22Rv1 (cell line): ENCODE data around the gene PARD3B.

Experiments
- ZFX ChIP-seq: fragments of 450-650 bp; IDR thresholded peaks from 2 replicates; pipeline ENCODE4 v1.6.1; 2017; ENCODE audit warnings: antibody characterized with exemption, borderline replicate concordance
- TF ChIP-seq, protein P1 (sequence below): fragments of 450-650 bp; IDR thresholded peaks from 2 replicates; pipeline ENCODE4 v1.5.1; 2017; ENCODE audit warnings: mild to moderate bottlenecking

DNA sequence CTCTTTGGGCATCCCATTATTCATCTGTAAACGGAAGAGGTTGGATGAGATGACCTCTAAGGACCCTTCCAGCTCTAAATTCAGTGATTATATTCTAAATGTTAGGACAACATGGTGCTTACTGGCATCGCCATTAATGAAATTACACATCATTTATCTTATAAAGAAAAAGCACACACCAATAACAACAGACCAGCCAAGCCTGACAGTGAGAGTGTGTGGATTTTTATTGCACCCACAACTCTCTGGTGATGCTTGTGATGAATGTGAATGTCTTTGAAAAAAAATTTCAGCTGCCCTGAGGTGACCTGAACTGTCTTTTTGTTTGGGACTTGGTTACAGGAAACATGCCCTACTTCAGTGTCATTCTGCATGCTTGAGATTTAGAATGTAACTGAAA, 623.7 kb downstream of the PARD3B start:
- TF ChIP-seq, protein P1, sequence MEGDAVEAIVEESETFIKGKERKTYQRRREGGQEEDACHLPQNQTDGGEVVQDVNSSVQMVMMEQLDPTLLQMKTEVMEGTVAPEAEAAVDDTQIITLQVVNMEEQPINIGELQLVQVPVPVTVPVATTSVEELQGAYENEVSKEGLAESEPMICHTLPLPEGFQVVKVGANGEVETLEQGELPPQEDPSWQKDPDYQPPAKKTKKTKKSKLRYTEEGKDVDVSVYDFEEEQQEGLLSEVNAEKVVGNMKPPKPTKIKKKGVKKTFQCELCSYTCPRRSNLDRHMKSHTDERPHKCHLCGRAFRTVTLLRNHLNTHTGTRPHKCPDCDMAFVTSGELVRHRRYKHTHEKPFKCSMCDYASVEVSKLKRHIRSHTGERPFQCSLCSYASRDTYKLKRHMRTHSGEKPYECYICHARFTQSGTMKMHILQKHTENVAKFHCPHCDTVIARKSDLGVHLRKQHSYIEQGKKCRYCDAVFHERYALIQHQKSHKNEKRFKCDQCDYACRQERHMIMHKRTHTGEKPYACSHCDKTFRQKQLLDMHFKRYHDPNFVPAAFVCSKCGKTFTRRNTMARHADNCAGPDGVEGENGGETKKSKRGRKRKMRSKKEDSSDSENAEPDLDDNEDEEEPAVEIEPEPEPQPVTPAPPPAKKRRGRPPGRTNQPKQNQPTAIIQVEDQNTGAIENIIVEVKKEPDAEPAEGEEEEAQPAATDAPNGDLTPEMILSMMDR = no peak
- TF ChIP-seq ZFX = no peak
